Hepatocyte (in vitro differentiated cells): ENCODE results near the gene FXYD1.

ENCODE experiments used
- CTCF ChIP-seq: fragments of 200-600 bp; sonication (generic); IDR thresholded peaks from 2 replicates; pipeline ENCODE4 v1.5.1; 2016; ENCODE audit warnings: antibody characterized with exemption, mild to moderate bottlenecking; ENCODE audit not compliant: poor library complexity
- EZH2 ChIP-seq: fragments of 200-600 bp; sonication (generic); IDR thresholded peaks from 2 replicates; pipeline ENCODE4 v1.6.1; 2016; ENCODE audit warnings: antibody characterized with exemption, mild to moderate bottlenecking, borderline replicate concordance
- EZH2phosphoT487 ChIP-seq: fragments of 200-600 bp; sonication (generic); IDR thresholded peaks from one replicate; pipeline ENCODE4 v1.6.1; 2018; ENCODE audit warnings: antibody characterized with exemption, mild to moderate bottlenecking, low read depth, moderate library complexity; ENCODE audit not compliant: unreplicated experiment, severe bottlenecking

DNA sequence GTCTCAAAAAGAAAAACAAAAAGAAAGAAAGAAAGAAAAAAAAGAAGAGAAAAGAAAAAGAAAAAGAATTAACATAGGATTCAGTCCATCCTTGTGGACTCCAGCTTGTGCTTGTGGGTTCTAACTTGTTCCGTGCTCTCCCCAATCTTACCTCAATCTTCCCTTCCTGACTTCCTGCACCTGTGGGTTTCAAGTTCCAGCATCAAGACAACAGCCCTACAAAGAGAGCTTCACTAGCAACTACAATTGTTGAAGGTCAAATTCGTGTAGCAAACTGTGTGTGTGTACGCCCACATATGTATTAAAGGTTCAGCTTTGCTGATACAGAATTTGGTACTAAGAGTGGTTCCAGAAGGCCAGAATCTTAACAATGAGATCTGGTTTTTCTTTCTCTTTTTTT is 41.2 kb downstream of the FXYD1 start:
- TF ChIP-seq CTCF, result no peak
- no peak for TF ChIP-seq EZH2
- no peak for TF ChIP-seq EZH2phosphoT487
